Measurements from ENCODE around the gene MYOD1. TPM values are rescaled to one million over a fixed set of nuclear protein-coding genes. Genes with fewer than 3 reads are reported as not detected.

Gene MYOD1
- total RNA-seq, 4 donors from 2014 or later = not detected

GRCh38 chr11:17700991-17701390 is 18.4 kb upstream of the MYOD1 start:
- DNase-seq (ENCODE audit: extremely low spot score) = no peak
- intact Hi-C loops (cut with DNase I) = no loop called here
- Histone ChIP-seq H3K36me3 (no peaks in the 10 kb centered on the region), H3K9me3 (peaks cover 0 to 6% (median 0%) of the 10 kb centered on the region in 4 donors), H3K27me3 (peaks cover 0 to 17% (median 2%) of the 10 kb centered on the region in 4 donors), H3K4me1 (peaks cover 0 to 1% (median 0%) of the 10 kb centered on the region in 4 donors), H3K27ac (replicated peaks in 1 of 4) (no peak overlapping the region), H3K4me3 (no peak overlapping the region)
- 92% methylated on average over 4 of the region's 4 CpGs for WGBS
- no peak for TF ChIP-seq EP300 (IDR thresholded peaks at IDR 0.05)
- TF ChIP-seq POLR2AphosphoS5 (IDR thresholded peaks at IDR 0.05) = no peak
- TF ChIP-seq POLR2A (IDR thresholded peaks at IDR 0.05; ENCODE audit: low read depth) = no peak
- TF ChIP-seq CTCF (IDR thresholded peaks at IDR 0.05) = no peak

GRCh38 chr11:17702876-17703275 is 16.5 kb upstream of the MYOD1 start:
- TF ChIP-seq POLR2AphosphoS5 (IDR thresholded peaks at IDR 0.05) (no peak), POLR2A (IDR thresholded peaks at IDR 0.05; ENCODE audit: low read depth) (no peak), CTCF (IDR thresholded peaks at IDR 0.05) (no peak), EP300 (IDR thresholded peaks at IDR 0.05) (no peak)
- no peak overlapping the region for H3K4me3 ChIP-seq
- H3K9me3 ChIP-seq = peaks cover 0 to 6% (median 0%) of the 10 kb centered on the region in 4 donors
- H3K36me3 ChIP-seq = no peaks in the 10 kb centered on the region
- no peak overlapping the region for H3K27ac ChIP-seq (replicated peaks in 1 of 4)
- WGBS = 58% methylated on average over 5 of the region's 5 CpGs
- H3K27me3 ChIP-seq = peaks cover 0 to 5% (median 0%) of the 10 kb centered on the region in 4 donors
- H3K4me1 ChIP-seq = no peaks in the 10 kb centered on the region
- intact Hi-C loops (cut with DNase I) = no loop called here
- no peak for DNase-seq (ENCODE audit: extremely low spot score)

GRCh38 chr11:17703951-17704350 is 15.4 kb upstream of the MYOD1 start:
- H3K4me3 ChIP-seq = no peak overlapping the region
- H3K27ac ChIP-seq (replicated peaks in 1 of 4) = no peak overlapping the region
- H3K27me3 ChIP-seq = peaks cover 0 to 12% (median 0%) of the 10 kb centered on the region in 4 donors
- intact Hi-C loops (cut with DNase I) = no loop called here
- no peaks in the 10 kb centered on the region for H3K36me3 ChIP-seq
- TF ChIP-seq POLR2A (IDR thresholded peaks at IDR 0.05; ENCODE audit: low read depth) (no peak), CTCF (IDR thresholded peaks at IDR 0.05) (no peak), POLR2AphosphoS5 (IDR thresholded peaks at IDR 0.05) (no peak), EP300 (IDR thresholded peaks at IDR 0.05) (no peak)
- no peaks in the 10 kb centered on the region for H3K4me1 ChIP-seq
- no peak for DNase-seq (ENCODE audit: extremely low spot score)
- H3K9me3 ChIP-seq = peaks cover 0 to 6% (median 0%) of the 10 kb centered on the region in 4 donors
- WGBS = 100% methylated on average over 2 of the region's 2 CpGs

- TF ChIP-seq POLR2AphosphoS5 (IDR thresholded peaks at IDR 0.05) (no peak), CTCF (IDR thresholded peaks at IDR 0.05) (no peak), POLR2A (IDR thresholded peaks at IDR 0.05; ENCODE audit: low read depth) (no peak)
- Histone ChIP-seq H3K4me3 (no peak overlapping the region), H3K9me3 (peaks cover 0 to 6% (median 0%) of the 10 kb centered on the region in 4 donors), H3K4me1 (no peaks in the 10 kb centered on the region), H3K36me3 (no peaks in the 10 kb centered on the region), H3K27me3 (peaks cover 0 to 46% (median 3%) of the 10 kb centered on the region in 4 donors), H3K27ac (replicated peaks in 1 of 4) (no peak overlapping the region)
- 56% methylated on average over 1 of the region's 4 CpGs for WGBS
- no peak for DNase-seq (ENCODE audit: extremely low spot score)
- intact Hi-C loops (cut with DNase I) = no loop called here
Observed at GRCh38 chr11:17707830-17708229, 11.5 kb upstream of the MYOD1 start.

- Histone ChIP-seq H3K4me1 (no peaks in the 10 kb centered on the region), H3K27me3 (peaks cover 0 to 80% (median 3%) of the 10 kb centered on the region in 4 donors), H3K9me3 (no peaks in the 10 kb centered on the region), H3K4me3 (no peak overlapping the region), H3K27ac (replicated peaks in 1 of 4) (no peak overlapping the region), H3K36me3 (no peaks in the 10 kb centered on the region)
- no peak for DNase-seq (ENCODE audit: extremely low spot score)
- WGBS = 31% methylated on average over 4 of the region's 4 CpGs
- no peak for TF ChIP-seq CTCF (IDR thresholded peaks at IDR 0.05)
- TF ChIP-seq POLR2AphosphoS5 (IDR thresholded peaks at IDR 0.05) = no peak
- TF ChIP-seq EP300 (IDR thresholded peaks at IDR 0.05) = no peak
- TF ChIP-seq POLR2A (IDR thresholded peaks at IDR 0.05; ENCODE audit: low read depth) = no peak
- intact Hi-C loops (cut with DNase I) = no loop called here
Observed at GRCh38 chr11:17711836-17712235, 7.5 kb upstream of the MYOD1 start.

All from esophagus muscularis mucosa (tissue), 4 donors.